HL-60 (cell line): ENCODE results near the gene CLRN1.

Experiments used
- POLR2AphosphoS5 ChIP-seq: IDR thresholded peaks from 2 replicates; pipeline ENCODE4 v1.6.1; 2012; ENCODE audit warnings: low read depth
- TF ChIP-seq, protein P1 (sequence below): IDR thresholded peaks from one replicate; pipeline ENCODE4 v1.5.1; 2011; ENCODE audit warnings: low read length, control low read depth, inconsistent platforms; ENCODE audit not compliant: insufficient read depth

DNA sequence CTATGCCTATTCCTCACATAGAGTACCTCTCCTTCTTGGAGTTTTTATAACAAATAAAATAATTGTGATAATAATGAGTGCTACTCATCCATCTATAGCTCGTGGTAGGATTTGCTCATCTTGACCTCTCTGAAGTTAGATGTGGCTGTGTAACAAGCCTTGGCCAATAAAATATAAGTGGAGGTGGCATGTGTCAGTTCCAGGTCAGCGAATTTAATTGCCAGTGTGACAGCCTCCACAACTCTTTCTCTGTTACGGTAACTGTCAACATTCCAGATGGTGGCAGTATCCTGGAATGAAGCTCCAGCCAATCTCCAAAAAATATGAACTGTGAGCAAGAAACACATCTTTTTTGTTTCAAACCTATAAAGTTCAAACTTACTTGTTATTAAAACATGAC lies 13.8 kb downstream of the CLRN1 start:
- TF ChIP-seq, protein P1, sequence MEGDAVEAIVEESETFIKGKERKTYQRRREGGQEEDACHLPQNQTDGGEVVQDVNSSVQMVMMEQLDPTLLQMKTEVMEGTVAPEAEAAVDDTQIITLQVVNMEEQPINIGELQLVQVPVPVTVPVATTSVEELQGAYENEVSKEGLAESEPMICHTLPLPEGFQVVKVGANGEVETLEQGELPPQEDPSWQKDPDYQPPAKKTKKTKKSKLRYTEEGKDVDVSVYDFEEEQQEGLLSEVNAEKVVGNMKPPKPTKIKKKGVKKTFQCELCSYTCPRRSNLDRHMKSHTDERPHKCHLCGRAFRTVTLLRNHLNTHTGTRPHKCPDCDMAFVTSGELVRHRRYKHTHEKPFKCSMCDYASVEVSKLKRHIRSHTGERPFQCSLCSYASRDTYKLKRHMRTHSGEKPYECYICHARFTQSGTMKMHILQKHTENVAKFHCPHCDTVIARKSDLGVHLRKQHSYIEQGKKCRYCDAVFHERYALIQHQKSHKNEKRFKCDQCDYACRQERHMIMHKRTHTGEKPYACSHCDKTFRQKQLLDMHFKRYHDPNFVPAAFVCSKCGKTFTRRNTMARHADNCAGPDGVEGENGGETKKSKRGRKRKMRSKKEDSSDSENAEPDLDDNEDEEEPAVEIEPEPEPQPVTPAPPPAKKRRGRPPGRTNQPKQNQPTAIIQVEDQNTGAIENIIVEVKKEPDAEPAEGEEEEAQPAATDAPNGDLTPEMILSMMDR = no peak
- no peak for TF ChIP-seq POLR2AphosphoS5
